ENCODE measurements around the gene ADH4.

Gene ADH4

GRCh38 chr4:99078931-99079624 lies 65.0 kb downstream of the ADH4 start:
- no peak for DNase-seq

- no peak for DNase-seq
Observed at GRCh38 chr4:99078336-99078735, 65.8 kb downstream of the ADH4 start.

GRCh38 chr4:99077177-99077576 lies 66.9 kb downstream of the ADH4 start:
- DNase-seq = no peak

GRCh38 chr4:99076292-99076976 lies 67.7 kb downstream of the ADH4 start:
- no peak for DNase-seq

GRCh38 chr4:99074816-99075215 lies 69.3 kb downstream of the ADH4 start:
- DNase-seq = no peak

Data from kidney glomerular epithelial cell (primary cell).